DOHH2 (cell line): ENCODE results near the gene MBP.

ENCODE experiments used
- EZH2phosphoT487 ChIP-seq: fragments of 200-600 bp; sonication (generic); IDR thresholded peaks from 2 replicates; pipeline ENCODE4 v1.6.1; 2017; ENCODE audit warnings: borderline replicate concordance, mild to moderate bottlenecking, antibody characterized with exemption, low read length, moderate library complexity, mixed read lengths
- TF ChIP-seq, protein P1 (sequence below): fragments of 200-600 bp; sonication (generic); IDR thresholded peaks from one replicate; pipeline ENCODE4 v1.5.1; 2014; ENCODE audit warnings: antibody characterized with exemption, mild to moderate bottlenecking, low read depth, low read length; ENCODE audit not compliant: poor library complexity, severe bottlenecking

DNA sequence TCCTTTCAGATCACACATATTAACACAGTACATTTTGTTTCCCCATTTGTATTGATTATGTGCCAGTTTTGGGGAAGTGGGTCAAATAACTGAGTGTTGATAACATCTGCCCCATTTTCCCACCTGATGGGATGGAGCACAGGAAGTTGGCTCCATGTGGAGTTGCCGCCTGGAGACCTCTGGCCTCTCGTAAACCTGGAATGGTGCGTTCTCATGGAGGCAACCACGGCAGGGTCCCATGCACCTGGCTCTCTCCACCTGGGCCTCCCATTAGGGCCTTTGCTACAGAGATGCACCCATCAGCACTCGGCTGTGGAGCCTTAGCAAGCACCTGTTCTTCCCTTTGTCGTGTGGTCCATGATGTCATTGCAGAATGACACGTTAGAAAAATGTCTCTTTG lies 130.6 kb downstream of the MBP start:
- TF ChIP-seq EZH2phosphoT487 = no peak
- TF ChIP-seq, protein P1, sequence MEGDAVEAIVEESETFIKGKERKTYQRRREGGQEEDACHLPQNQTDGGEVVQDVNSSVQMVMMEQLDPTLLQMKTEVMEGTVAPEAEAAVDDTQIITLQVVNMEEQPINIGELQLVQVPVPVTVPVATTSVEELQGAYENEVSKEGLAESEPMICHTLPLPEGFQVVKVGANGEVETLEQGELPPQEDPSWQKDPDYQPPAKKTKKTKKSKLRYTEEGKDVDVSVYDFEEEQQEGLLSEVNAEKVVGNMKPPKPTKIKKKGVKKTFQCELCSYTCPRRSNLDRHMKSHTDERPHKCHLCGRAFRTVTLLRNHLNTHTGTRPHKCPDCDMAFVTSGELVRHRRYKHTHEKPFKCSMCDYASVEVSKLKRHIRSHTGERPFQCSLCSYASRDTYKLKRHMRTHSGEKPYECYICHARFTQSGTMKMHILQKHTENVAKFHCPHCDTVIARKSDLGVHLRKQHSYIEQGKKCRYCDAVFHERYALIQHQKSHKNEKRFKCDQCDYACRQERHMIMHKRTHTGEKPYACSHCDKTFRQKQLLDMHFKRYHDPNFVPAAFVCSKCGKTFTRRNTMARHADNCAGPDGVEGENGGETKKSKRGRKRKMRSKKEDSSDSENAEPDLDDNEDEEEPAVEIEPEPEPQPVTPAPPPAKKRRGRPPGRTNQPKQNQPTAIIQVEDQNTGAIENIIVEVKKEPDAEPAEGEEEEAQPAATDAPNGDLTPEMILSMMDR = no peak
